HAP-1 (cell line): ENCODE data around the gene ACSBG1.

ENCODE experiments used
- DNase-seq, 2 experiments: peaks; one replicate each; pipeline ENCODE4 v3.0.0-alpha.2; 2016 to 2020; ENCODE audit warnings: low spot score in 2 of 2
- H3K27me3 ChIP-seq: fragments of 250-450 bp; sonication (Bioruptor Pico); 2 replicates; pipeline ENCODE4 v1.5.1; 2020; ENCODE audit warnings: low read depth, mild to moderate bottlenecking, moderate library complexity
- H3K36me3 ChIP-seq: fragments of 250-450 bp; sonication (Bioruptor Pico); replicated peaks from 2 replicates; pipeline ENCODE4 v1.5.1; 2020; ENCODE audit warnings: mild to moderate bottlenecking
- H3K4me1 ChIP-seq: fragments of 250-450 bp; sonication (Bioruptor Pico); 2 replicates; pipeline ENCODE4 v1.5.1; 2020; ENCODE audit warnings: mild to moderate bottlenecking
- H3K4me3 ChIP-seq: fragments of 250-450 bp; sonication (Bioruptor Pico); 2 replicates; pipeline ENCODE4 v1.5.1; 2020; ENCODE audit warnings: mild to moderate bottlenecking, moderate library complexity
- H3K9me3 ChIP-seq: fragments of 250-450 bp; sonication (Bioruptor Pico); 2 replicates; pipeline ENCODE4 v1.5.1; 2020; ENCODE audit warnings: mild to moderate bottlenecking, moderate library complexity
- in situ Hi-C: fragments of 300-500 bp; cut with MboI; formaldehyde crosslinking; loops from 3 replicates; pipeline ENCODE4 v1.14.3; 2020; ENCODE audit warnings: low sequenced_read_pairs, inconsistent platforms, mixed read lengths

Gene ACSBG1

GRCh38 chr15:78224023-78224411 lies 10.3 kb downstream of the ACSBG1 start:
- H3K9me3 ChIP-seq, result peaks cover 4% of the 10 kb centered on the region
- peaks cover 9% of the 10 kb centered on the region for H3K27me3 ChIP-seq
- no peaks in the 10 kb centered on the region for H3K4me1 ChIP-seq
- in situ Hi-C loops, result no loop called here
- no peak for DNase-seq
- no peak overlapping the region for H3K4me3 ChIP-seq
- no peaks in the 10 kb centered on the region for H3K36me3 ChIP-seq

- Histone ChIP-seq H3K4me3 (no peak overlapping the region), H3K36me3 (no peaks in the 10 kb centered on the region), H3K4me1 (no peaks in the 10 kb centered on the region), H3K27me3 (peaks cover 9% of the 10 kb centered on the region), H3K9me3 (peaks cover 4% of the 10 kb centered on the region)
- in situ Hi-C loops, result no loop called here
- DNase-seq, result no peak
These were observed 10.9 kb downstream of the ACSBG1 start for GRCh38 chr15:78223396-78224022.

GRCh38 chr15:78222745-78223395 lies 11.5 kb downstream of the ACSBG1 start:
- no peaks in the 10 kb centered on the region for H3K4me1 ChIP-seq
- peaks cover 4% of the 10 kb centered on the region for H3K9me3 ChIP-seq
- no peak overlapping the region for H3K4me3 ChIP-seq
- no peaks in the 10 kb centered on the region for H3K36me3 ChIP-seq
- H3K27me3 ChIP-seq, result peaks cover 9% of the 10 kb centered on the region
- no peak for DNase-seq
- in situ Hi-C loops, result no loop called here

- in situ Hi-C loops, result no loop called here
- no peaks in the 10 kb centered on the region for H3K36me3 ChIP-seq
- no peaks in the 10 kb centered on the region for H3K4me1 ChIP-seq
- no peak overlapping the region for H3K4me3 ChIP-seq
- H3K9me3 ChIP-seq, result peaks cover 4% of the 10 kb centered on the region
- peaks cover 9% of the 10 kb centered on the region for H3K27me3 ChIP-seq
- no peak for DNase-seq
These were observed 13.7 kb downstream of the ACSBG1 start for GRCh38 chr15:78220713-78221112.

GRCh38 chr15:78216276-78217104 lies 17.9 kb downstream of the ACSBG1 start:
- Histone ChIP-seq H3K4me1 (0 out of 2 replicates have a peak, but pooled peaks cover 2% of the 10 kb centered on the region), H3K4me3 (no peak overlapping the region), H3K9me3 (no peaks in the 10 kb centered on the region), H3K36me3 (no peaks in the 10 kb centered on the region), H3K27me3 (peaks cover 6% of the 10 kb centered on the region)
- in situ Hi-C loops, result no loop called here
- no peak for DNase-seq

DNA sequence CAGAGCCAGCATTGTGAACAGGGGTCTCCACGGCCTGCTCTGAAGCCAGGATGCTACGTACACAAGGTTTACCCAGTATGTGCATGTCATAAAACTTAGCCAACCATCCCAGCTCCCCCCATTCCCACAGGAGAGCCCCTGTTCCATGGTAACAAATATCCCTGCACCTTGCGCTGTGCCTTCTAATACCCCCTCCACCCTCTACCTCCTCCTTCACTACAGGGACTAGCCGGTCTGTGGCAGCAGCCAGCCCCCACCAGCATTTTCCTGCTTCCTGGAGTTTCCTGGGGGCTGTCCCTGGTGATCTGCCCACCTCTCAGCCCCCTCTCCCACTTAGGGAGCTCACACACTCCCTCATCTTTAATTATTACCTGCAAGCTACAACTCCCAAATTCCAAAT lies 20.4 kb downstream of the ACSBG1 start:
- no peaks in the 10 kb centered on the region for H3K9me3 ChIP-seq
- no peak for DNase-seq
- 0 out of 2 replicates have a peak, but pooled peaks cover 2% of the 10 kb centered on the region for H3K4me1 ChIP-seq
- no peaks in the 10 kb centered on the region for H3K27me3 ChIP-seq
- in situ Hi-C loops, result no loop called here
- no peak overlapping the region for H3K4me3 ChIP-seq
- no peaks in the 10 kb centered on the region for H3K36me3 ChIP-seq

- in situ Hi-C loops, result no loop called here
- Histone ChIP-seq H3K4me3 (no peak overlapping the region), H3K36me3 (no peaks in the 10 kb centered on the region), H3K9me3 (no peaks in the 10 kb centered on the region), H3K27me3 (no peaks in the 10 kb centered on the region), H3K4me1 (0 out of 2 replicates have a peak, but pooled peaks cover 2% of the 10 kb centered on the region)
- no peak for DNase-seq
These were observed 21.0 kb downstream of the ACSBG1 start for GRCh38 chr15:78213425-78213750.

DNA sequence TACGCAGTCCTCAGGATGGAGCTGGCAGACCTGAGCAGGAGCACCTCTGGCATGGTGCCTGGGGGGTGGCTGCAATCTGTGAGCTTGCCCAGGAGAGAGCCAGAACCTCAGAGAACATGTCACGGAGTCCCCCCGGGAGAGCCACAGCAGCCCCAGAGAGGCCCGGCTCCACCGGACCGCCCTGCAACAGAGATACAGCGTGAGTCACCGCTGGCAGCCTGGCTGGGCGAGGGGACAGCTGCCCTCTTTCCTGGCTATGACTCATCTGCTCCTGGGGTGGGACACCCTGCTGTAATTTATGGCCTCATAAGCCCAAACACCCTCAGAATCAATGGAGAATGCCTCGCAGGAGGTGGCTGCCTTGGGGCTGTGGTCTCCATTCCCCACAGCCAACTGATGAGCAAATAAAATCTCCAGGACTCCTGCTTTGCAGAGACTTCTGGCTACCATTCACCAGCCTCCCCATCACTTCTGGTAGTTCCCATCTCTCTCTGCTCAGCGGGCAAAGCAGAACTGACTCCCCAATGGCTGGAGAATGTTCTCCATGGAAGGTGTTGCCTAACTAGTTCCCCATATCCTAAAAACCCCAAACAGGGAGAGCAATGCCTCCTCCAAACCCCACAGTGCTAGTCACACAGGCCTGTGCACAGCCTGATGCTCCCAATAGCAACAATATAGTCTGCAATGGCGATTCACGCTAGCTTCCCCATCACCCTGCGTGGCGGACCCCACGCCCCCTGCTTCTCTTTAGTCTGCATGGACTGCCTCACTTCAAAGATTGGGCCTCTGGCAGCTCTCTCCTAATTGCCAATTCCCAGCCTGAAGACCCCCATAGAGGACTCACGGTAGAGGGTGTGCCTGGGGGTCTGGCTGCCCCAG lies 21.6 kb downstream of the ACSBG1 start:
- Histone ChIP-seq H3K4me3 (no peak overlapping the region), H3K9me3 (no peaks in the 10 kb centered on the region), H3K4me1 (0 out of 2 replicates have a peak, but pooled peaks cover 2% of the 10 kb centered on the region), H3K36me3 (no peaks in the 10 kb centered on the region), H3K27me3 (no peaks in the 10 kb centered on the region)
- in situ Hi-C loops, result no loop called here
- peak in 1 of 2 experiments; percentile 23 for DNase-seq

DNA sequence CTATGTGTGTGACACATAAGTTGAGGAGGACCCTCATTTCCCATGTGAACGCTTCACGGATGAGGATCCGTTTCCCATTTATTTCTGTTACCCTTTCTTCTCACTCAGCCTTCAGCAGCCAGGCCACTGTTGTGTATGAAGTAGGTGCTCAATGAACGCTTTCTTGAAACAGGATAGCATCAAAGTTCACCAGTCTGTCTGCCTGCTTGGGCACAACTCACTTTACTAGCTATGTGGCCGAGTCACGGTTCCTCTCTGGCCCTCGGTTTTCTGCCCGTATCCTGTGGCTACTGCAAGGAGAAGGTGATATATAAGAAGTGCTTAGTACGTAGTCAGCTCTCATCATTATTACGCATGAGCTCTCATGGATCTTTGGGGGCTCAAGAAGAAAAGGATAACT lies 22.4 kb downstream of the ACSBG1 start:
- Histone ChIP-seq H3K9me3 (no peaks in the 10 kb centered on the region), H3K4me3 (no peak overlapping the region), H3K27me3 (no peaks in the 10 kb centered on the region), H3K4me1 (peaks cover 7% of the 10 kb centered on the region; the same call in 1 of the 2 replicates), H3K36me3 (no peaks in the 10 kb centered on the region)
- in situ Hi-C loops, result no loop called here
- peak in 1 of 2 experiments; percentile 5 for DNase-seq

DNA sequence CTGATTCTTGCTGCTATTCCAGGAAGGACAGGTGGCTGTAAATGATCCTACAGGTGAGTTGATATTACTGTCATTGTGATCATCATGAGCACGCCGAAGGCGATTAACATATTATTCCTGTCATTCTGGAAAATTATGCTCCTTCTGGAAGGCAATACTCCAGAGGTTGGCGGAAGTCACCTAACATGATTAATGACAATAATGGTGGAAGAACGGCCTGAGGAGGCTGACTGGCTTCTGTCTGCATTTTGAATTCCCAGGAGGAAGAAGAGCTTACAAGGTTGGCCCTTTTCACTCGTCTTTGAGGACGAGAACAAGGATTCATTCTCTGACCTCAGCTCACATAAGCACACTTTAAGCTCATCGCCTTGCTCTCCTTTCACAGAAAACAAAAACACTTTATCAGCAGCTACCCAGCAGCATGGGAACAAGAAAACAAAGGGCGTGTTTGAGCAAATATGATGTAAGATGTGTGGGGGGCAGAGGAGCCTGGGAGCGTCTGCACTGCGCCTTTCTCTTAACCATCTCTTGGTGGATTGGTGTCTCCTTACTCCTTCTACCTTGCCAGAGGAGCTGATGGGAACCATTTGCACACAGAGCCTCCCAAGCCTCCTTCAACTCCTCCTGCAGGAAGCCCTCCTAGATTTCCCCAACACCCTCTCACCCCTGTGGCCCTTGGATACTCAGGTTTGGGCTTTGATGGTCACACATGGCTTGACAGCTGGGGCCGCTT lies 23.0 kb downstream of the ACSBG1 start:
- no peaks in the 10 kb centered on the region for H3K27me3 ChIP-seq
- H3K4me1 ChIP-seq, result peaks cover 9% of the 10 kb centered on the region; the same call in 1 of the 2 replicates
- no peaks in the 10 kb centered on the region for H3K9me3 ChIP-seq
- in situ Hi-C loops, result no loop called here
- no peaks in the 10 kb centered on the region for H3K36me3 ChIP-seq
- no peak overlapping the region for H3K4me3 ChIP-seq
- peak in 1 of 2 experiments; percentile 9 for DNase-seq

GRCh38 chr15:78210349-78210717 lies 24.0 kb downstream of the ACSBG1 start:
- peak in 1 of 2 experiments; percentile 5 for DNase-seq
- Histone ChIP-seq H3K27me3 (no peaks in the 10 kb centered on the region), H3K9me3 (no peaks in the 10 kb centered on the region), H3K36me3 (no peaks in the 10 kb centered on the region), H3K4me1 (peaks cover 9% of the 10 kb centered on the region; the same call in 1 of the 2 replicates), H3K4me3 (no peak overlapping the region)
- in situ Hi-C loops, result no loop called here

DNA sequence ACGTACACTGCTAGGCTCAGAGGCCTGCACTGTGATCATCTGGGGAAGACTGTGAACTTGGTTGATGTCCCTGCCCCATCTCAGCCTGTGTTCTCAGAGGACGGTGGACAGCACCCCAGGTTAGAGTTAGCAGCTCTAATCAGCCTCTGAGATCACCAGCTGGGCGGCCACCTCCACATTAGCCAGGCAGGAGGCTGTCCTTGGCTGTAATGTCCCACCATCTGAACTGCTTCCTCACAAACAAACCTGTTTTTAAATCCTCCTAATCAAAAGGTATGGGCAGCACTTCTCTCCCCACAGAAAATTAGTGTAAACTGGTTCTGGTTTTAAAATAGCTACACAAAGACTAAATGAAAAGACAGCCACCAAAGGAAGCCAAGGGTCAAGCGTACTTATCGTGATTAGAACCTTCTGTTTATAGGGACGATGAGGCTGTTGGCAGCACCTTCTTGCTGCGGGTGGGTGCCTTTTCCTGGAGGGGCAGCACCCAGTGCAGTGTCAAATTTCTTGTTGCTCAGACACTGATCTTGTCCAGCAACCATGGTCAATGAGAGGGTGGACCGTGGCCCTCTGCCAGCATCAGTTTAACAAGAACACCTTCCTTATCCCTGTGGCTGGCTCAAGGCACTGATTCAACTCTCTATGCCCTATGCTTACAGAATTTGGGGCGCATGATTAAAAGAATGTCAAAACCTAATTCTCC lies 24.6 kb downstream of the ACSBG1 start:
- in situ Hi-C loops, result no loop called here
- peak in 1 of 2 experiments; percentile 6 for DNase-seq
- H3K4me1 ChIP-seq, result peaks cover 6% of the 10 kb centered on the region; the same call in 1 of the 2 replicates
- H3K9me3 ChIP-seq, result no peaks in the 10 kb centered on the region
- H3K4me3 ChIP-seq, result no peak overlapping the region
- H3K36me3 ChIP-seq, result no peaks in the 10 kb centered on the region
- H3K27me3 ChIP-seq, result no peaks in the 10 kb centered on the region
